ENCODE measurements around the gene VEGFA. TPM values are rescaled to one million over a fixed set of nuclear protein-coding genes. Genes with fewer than 3 reads are reported as not detected.

The VEGFA gene
- total and polyA plus RNA-seq, 9 donors = 19.2 to 123 (median 44.7) TPM

DNA sequence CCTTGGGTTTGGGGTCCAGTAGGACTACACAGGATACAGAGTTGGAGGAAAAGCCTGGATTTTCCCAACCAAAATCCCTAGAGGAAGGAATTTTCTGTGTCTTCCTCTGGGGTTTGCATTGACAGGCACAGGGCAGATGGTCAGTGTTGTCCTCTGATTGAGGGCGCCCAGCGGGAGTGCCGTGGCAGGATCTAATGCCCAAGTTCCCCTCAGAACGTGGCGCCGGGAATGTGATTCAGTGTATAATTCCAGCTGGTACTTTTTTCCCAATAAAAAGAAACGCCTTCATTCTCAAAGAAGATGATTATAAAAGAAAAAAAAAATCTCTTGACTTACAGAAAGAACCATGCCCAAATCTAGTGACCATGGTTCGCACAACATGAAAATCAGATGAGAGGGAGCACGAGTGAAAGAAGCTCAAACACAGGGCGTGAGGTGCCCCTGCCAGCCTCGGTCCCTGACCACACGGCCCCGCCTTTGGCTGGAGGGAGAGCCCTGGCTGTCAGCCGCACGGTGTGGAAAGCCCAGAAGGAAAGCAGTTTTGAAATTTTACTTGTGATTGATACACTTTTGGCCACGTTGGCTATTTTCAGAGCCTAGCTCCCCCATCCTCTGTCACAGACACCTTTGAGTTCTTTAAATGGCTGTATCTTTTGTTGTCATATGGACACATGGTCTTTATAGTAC, 31.6 kb downstream of the VEGFA start:
- intact Hi-C loops (cut with DNase I) = no loop called here
- no peak for TF ChIP-seq POLR2A (IDR thresholded peaks at IDR 0.05)
- no peak for TF ChIP-seq EP300 (IDR thresholded peaks at IDR 0.05)
- TF ChIP-seq, protein P1, sequence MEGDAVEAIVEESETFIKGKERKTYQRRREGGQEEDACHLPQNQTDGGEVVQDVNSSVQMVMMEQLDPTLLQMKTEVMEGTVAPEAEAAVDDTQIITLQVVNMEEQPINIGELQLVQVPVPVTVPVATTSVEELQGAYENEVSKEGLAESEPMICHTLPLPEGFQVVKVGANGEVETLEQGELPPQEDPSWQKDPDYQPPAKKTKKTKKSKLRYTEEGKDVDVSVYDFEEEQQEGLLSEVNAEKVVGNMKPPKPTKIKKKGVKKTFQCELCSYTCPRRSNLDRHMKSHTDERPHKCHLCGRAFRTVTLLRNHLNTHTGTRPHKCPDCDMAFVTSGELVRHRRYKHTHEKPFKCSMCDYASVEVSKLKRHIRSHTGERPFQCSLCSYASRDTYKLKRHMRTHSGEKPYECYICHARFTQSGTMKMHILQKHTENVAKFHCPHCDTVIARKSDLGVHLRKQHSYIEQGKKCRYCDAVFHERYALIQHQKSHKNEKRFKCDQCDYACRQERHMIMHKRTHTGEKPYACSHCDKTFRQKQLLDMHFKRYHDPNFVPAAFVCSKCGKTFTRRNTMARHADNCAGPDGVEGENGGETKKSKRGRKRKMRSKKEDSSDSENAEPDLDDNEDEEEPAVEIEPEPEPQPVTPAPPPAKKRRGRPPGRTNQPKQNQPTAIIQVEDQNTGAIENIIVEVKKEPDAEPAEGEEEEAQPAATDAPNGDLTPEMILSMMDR (IDR thresholded peaks at IDR 0.05) = no peak
- Histone ChIP-seq H3K36me3 (no peaks in the 10 kb centered on the region), H3K27me3 (no peaks in the 10 kb centered on the region), H3K4me1 (ENCODE audit: insufficient read depth) (no peaks in the 10 kb centered on the region), H3K9me3 (no peaks in the 10 kb centered on the region), H3K27ac (no peak overlapping the region), H3K4me3 (no peak overlapping the region)
- WGBS, 3 donors = 80 to 86% (median 83%) methylated on average over 16 of the region's 16 CpGs
- no peak for DNase-seq

DNA sequence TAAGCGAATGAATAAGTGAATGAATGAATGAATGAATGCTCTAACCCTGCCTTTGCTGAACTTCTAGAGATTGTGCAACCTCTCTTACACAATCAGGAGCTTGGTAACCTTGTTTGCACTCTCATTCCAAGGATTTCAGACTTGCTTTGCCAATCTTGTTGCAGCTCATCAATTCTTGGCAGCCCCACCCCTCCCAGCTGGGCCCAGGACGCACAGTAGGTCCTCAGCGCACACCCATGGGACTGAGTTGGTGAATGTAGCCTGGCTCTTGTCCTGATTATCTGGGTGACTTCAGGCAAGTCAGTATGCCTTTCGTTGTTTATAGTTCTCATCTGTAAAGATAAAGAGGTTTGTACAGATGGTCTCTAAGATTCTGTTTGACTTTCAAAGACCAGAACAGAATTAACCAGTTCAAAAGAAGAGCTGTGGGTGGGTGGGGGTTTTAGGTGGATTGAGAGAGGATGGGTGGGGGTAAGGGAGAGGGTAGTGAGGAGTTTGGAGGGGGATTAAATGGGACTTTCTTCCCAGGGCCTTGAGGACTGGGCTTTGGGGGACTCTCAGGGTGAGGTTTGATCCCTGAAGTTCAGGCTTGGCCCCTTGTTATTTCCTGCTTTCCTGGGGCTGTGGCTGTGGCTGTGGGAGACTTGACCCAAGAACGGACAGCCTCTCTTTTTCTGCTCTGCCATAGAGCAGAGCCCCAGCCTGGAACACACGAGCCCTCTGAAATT, 33.2 kb downstream of the VEGFA start:
- Histone ChIP-seq H3K27me3 (no peaks in the 10 kb centered on the region), H3K4me1 (ENCODE audit: insufficient read depth) (no peaks in the 10 kb centered on the region), H3K36me3 (no peaks in the 10 kb centered on the region), H3K9me3 (no peaks in the 10 kb centered on the region), H3K27ac (no peak overlapping the region), H3K4me3 (no peak overlapping the region)
- no peak for DNase-seq
- 73 to 79% (median 75%) methylated on average over 6 of the region's 6 CpGs for WGBS, 3 donors
- no peak for TF ChIP-seq EP300 (IDR thresholded peaks at IDR 0.05)
- TF ChIP-seq, protein P1 (IDR thresholded peaks at IDR 0.05) = no peak
- TF ChIP-seq POLR2A (IDR thresholded peaks at IDR 0.05) = no peak
- intact Hi-C loops (cut with DNase I) = no loop called here

- Histone ChIP-seq H3K36me3 (no peaks in the 10 kb centered on the region), H3K4me3 (no peak overlapping the region), H3K4me1 (ENCODE audit: insufficient read depth) (no peaks in the 10 kb centered on the region), H3K27ac (no peak overlapping the region), H3K27me3 (no peaks in the 10 kb centered on the region), H3K9me3 (no peaks in the 10 kb centered on the region)
- 60 to 67% (median 65%) methylated on average over 2 of the region's 2 CpGs for WGBS, 3 donors
- TF ChIP-seq, protein P1 (IDR thresholded peaks at IDR 0.05) = no peak
- TF ChIP-seq EP300 (IDR thresholded peaks at IDR 0.05) = no peak
- no peak for TF ChIP-seq POLR2A (IDR thresholded peaks at IDR 0.05)
- DNase-seq = no peak
- intact Hi-C loops (cut with DNase I) = no loop called here
Observed at GRCh38 chr6:43803783-43804549, 34.0 kb downstream of the VEGFA start.

DNA sequence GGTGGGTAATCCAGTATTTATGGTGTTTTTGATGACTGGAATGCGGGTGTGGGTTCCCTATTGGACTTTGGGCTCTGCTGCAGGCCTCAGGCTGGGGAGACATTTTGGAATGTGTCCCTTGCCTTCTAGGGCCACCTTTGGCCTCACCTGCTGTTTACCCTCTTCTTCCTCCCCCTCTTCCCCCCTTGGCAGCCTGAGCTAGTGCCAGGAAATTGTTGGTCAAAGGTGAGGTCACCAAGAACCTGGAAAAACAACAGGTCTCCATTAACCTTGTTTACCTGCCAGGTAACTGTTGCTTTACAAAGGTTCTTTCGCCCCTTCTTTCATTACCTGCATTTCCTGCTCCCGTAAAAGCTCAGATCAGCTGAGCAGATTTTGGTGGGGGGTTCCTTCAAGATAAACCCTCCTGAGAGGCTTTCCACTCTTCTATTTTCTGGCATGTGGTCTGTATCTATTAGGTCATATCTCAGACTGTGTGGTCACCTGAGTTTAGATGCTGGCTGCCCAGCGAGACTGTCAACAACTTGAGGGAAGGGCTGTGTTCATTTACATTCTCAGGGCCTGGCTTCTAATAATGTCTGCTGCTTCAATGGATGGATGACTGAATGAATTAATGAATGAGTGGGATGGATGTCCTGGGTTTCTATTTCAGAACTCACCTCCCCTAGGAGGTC, 34.7 kb downstream of the VEGFA start:
- intact Hi-C loops (cut with DNase I) = no loop called here
- WGBS, 3 donors = 95 to 98% (median 96%) methylated on average over 4 of the region's 4 CpGs
- Histone ChIP-seq H3K9me3 (no peaks in the 10 kb centered on the region), H3K36me3 (no peaks in the 10 kb centered on the region), H3K4me1 (ENCODE audit: insufficient read depth) (no peaks in the 10 kb centered on the region), H3K27ac (no peak overlapping the region), H3K4me3 (no peak overlapping the region), H3K27me3 (no peaks in the 10 kb centered on the region)
- DNase-seq = no peak
- TF ChIP-seq, protein P1 (IDR thresholded peaks at IDR 0.05) = no peak
- TF ChIP-seq EP300 (IDR thresholded peaks at IDR 0.05) = no peak
- no peak for TF ChIP-seq POLR2A (IDR thresholded peaks at IDR 0.05)
